HG03565 (cell line): ENCODE data around the gene WNT10A.
"Not testable (repeated sequence)": the region's sequence is repeated elsewhere in the genome, so short reads cannot be mapped to it uniquely, and the experiment has no call there.

Experiments
- ATAC-seq: cut with Tn5 transposase; IDR thresholded peaks from one replicate; pipeline ENCODE4 v1.9.1; 2021; ENCODE audit warnings: mild to moderate bottlenecking, moderate library complexity; ENCODE audit not compliant: unreplicated experiment

The WNT10A gene

GRCh38 chr2:218927876-218928275, 47.2 kb downstream of the WNT10A start:
- no peak for ATAC-seq

GRCh38 chr2:218930488-218930887, 49.8 kb downstream of the WNT10A start:
- ATAC-seq = not testable (repeated sequence)

GRCh38 chr2:218931751-218932150, 51.1 kb downstream of the WNT10A start:
- ATAC-seq = not testable (repeated sequence)
